H1 (cell line): ENCODE results near the gene PMS1. TPM values are rescaled to one million over a fixed set of nuclear protein-coding genes. Genes with fewer than 3 reads are reported as not detected.

Experiments
- CHD1 ChIP-seq: IDR thresholded peaks from 2 replicates; pipeline ENCODE4 v1.6.1; 2012; ENCODE audit warnings: low read depth, low read length, improper control_type of control experiment
- EZH2 ChIP-seq: fragments of 200-600 bp; sonication (generic); IDR thresholded peaks from 2 replicates; pipeline ENCODE4 v1.7.1; 2012; ENCODE audit warnings: low read depth, mild to moderate bottlenecking, moderate library complexity, low read length, inconsistent platforms; ENCODE audit not compliant: severe bottlenecking
- HDAC2 ChIP-seq, 2 experiments: fragments of 300-600 bp in 1 of 2; sonication (generic) in 1 of 2; IDR thresholded peaks; 2 replicates each; pipeline ENCODE4 v1.6.1; 2011 to 2012; ENCODE audit warnings: low read depth in 2 of 2, low read length in 2 of 2, mild to moderate bottlenecking in 2 of 2, moderate library complexity in 2 of 2, borderline replicate concordance in 1 of 2, inconsistent platforms in 1 of 2
- HDAC6 ChIP-seq: IDR thresholded peaks from one replicate; pipeline ENCODE4 v1.7.1; 2012; ENCODE audit warnings: low read depth, mild to moderate bottlenecking, inconsistent platforms, low read length, moderate library complexity
- KDM4A ChIP-seq: IDR thresholded peaks from one replicate; pipeline ENCODE4 v1.7.1; 2012; ENCODE audit warnings: low read depth, mild to moderate bottlenecking, moderate library complexity, low read length, inconsistent platforms; ENCODE audit not compliant: severe bottlenecking
- POU5F1 ChIP-seq: IDR thresholded peaks from 2 replicates; pipeline ENCODE4 v1.6.1; 2011; ENCODE audit warnings: low read depth, mild to moderate bottlenecking, low read length, moderate library complexity
- RBBP5 ChIP-seq: IDR thresholded peaks from 2 replicates; pipeline ENCODE4 v1.7.1; 2012; ENCODE audit warnings: low read depth, mild to moderate bottlenecking, inconsistent platforms, low read length, moderate library complexity, borderline replicate concordance
- SAP30 ChIP-seq: fragments of 300-600 bp; sonication (generic); IDR thresholded peaks from 2 replicates; pipeline ENCODE4 v1.7.1; 2012; ENCODE audit warnings: low read length, moderate library complexity, mild to moderate bottlenecking, inconsistent platforms; ENCODE audit not compliant: insufficient read depth, insufficient replicate concordance
- polyA plus RNA-seq, 7 experiments: library from polyadenylated mRNA; depleted of rRNA in 3 of 7; stranded (reverse) in 5 of 7; unstranded in 2 of 7; fragments of >200 nt in 5 of 7; fragments of 200-250 nt in 2 of 7; gene quantifications; 1 replicate in 5 of 7; 2 replicates in 1 of 7; 4 replicates in 1 of 7; pipeline versions ENCODE4 v1.2.1 to v1.2.3, GENCODE V29; 2011 to 2013; ENCODE audit warnings: missing spikeins in 2 of 7, mixed read lengths in 2 of 7
- total RNA-seq: library from RNA; stranded (reverse); fragmentation: NEBNext Ultra II Directional; extraction: Animal tissue kit (Norgen Biotek cat#: 25700); gene quantifications from 2 replicates; pipeline ENCODE4 v1.2.1, GENCODE V29; 2021

The PMS1 gene
- total and polyA plus RNA-seq, 2 of the 8 experiments (the other 6 are each of a cell fraction or from before 2014, with no cell fraction given) = 13.1 to 59.7 TPM

GRCh38 chr2:189783451-189783926, 761 bp upstream of the PMS1 start (continued):
- TF ChIP-seq HDAC2 (IDR thresholded peaks at IDR 0.05; ENCODE audit: borderline replicate concordance in 1 of 2, low read depth in 2 of 2, low read length in 2 of 2) = no peak
- no peak for TF ChIP-seq EZH2
- TF ChIP-seq RBBP5 = no peak
- TF ChIP-seq SAP30 = no peak
- TF ChIP-seq KDM4A = no peak
- TF ChIP-seq CHD1 = no peak
- TF ChIP-seq HDAC6 = no peak
- no peak for TF ChIP-seq POU5F1
